NCI-H2227 (cell line): ENCODE results near the gene SLC9A3.
A peak's percentile ranks its signal among the peaks of the same experiment; 100 is the strongest.
"Not testable (repeated sequence)": the region's sequence is repeated elsewhere in the genome, so short reads cannot be mapped to it uniquely, and the experiment has no call there.

Experiments used
- DNase-seq: peaks from one replicate; lab custom pipeline; 2025; ENCODE audit not compliant: unreplicated experiment; lab: John Stamatoyannopoulos, UW

The SLC9A3 gene

DNA sequence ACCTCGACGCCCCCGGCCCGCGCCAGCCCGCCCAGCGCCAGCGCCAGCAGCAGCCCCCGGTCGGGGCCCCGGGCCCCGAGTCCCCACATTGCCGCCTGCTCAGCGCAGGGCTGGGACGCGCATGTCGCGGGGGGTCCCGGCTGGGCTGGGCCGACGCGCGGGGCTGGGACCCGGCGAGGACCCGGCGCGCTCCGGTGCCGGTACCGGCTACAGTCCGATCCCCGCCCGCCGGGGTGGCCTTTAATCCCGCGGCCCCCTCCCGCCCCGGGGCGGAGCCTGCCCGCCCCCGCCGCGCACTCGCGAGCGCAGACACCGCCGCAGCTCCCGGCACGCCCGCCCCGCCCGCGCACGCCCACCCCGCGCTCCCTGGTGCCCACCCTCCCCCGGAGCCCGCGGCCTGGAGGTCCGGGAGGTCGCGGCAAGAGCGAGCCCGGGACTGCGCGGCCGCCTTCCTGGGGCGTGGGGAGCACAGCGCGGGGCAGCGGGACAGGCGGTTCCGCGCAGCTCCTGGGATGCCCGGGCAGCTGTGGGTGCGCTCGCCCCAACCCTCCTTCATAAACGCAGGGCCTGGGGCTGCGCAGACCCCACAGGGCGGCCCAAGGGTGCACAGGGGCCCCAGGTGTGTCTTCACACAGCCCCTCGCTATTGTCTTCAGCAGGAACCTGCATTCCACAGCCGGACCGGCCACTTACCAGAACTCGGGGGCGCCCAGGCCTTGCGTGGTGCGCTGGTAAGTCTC lies at the start of gene SLC9A3:
SLC9A3 (minus strand) TSS at position 216 of the 739 bp plus-strand sequence.
- no peak for DNase-seq

DNA sequence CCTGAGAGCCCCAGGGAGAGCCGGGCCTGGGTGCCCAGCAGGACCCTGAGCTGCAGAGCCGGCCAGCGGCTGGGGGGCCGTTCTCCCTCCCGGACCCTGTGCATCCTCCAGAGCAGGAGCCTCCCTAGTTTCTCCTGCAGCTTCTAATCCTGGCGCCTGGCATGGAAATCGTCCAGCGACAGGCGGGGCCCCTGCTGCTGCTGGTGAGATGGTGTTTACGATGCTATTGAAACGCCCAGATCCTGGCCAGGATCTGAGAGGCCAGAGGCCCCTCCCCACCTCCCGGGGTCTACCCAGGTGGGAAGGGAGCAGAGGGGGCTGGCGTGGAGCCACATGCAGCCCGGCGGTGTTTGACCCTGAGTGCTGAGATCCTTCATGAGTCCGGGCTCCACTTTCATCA lies 49.7 kb upstream of the SLC9A3 start:
- peak; percentile 43 for DNase-seq

DNA sequence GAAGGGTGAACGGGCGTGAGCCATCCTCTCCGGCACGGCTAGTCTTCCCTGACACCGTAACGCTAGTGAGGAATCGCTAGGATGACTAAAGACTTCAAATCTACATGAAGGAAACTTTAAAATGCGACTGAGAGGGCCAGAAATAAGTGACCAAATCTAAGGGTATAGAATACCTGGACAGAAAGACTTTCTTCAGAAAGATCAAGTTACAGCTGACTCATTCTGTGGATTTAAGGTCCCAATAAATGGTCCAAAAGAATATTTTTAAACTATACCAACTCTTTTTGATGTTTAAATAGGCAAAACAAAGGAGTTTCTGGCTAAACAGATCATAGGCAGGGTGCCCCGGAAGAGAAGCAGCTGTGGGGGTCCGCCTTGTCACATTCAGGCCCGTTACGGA lies 49.0 kb upstream of the SLC9A3 start:
- no peak for DNase-seq

DNA sequence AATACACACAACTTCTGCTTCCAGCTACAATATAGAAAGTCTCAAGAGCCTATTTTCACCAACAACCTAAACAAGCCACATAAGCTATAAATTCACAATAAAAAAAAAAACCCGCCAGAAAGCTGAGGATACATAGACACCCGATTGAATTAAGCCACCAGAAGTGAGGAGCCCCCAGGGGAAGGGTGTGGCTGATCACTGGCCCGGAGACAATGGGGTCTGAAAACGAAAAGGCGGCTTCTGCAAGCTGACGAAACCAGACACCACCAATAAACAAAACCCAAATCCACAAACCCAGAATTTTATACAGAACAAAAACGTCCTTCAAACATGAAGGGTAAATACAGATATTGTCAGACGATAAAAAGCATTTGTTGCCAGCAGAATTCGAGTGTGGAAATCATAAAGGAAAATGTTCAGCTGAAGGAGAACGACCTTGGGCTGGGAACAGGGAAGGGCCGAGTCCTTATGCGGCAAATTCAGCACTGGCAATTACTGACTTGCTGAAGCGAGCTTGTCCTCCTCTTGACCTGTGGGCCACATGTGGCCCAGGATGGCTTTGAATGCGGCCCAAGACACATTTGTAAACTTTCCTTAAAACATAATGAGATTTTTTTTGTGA lies 48.3 kb upstream of the SLC9A3 start:
- no peak for DNase-seq

DNA sequence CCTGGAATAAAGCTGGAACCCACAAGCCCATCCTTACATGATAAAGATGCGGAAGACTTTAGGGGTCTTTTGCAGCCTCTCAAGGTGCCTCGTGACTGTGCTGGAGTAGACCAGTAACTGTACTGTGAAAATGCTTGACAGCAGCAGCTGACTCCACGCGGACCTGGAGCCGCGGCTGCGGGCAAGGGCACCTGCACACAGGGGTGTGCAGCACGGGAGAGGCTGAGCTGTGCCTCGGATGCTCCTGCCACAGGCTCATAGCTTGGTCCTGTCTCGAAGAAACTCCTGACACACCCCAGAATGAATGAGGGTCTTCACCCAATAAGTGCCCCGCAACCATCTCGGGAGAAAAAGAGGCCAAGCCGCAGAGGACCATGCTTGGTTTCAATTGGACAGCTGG lies 47.5 kb upstream of the SLC9A3 start:
- no peak for DNase-seq

DNA sequence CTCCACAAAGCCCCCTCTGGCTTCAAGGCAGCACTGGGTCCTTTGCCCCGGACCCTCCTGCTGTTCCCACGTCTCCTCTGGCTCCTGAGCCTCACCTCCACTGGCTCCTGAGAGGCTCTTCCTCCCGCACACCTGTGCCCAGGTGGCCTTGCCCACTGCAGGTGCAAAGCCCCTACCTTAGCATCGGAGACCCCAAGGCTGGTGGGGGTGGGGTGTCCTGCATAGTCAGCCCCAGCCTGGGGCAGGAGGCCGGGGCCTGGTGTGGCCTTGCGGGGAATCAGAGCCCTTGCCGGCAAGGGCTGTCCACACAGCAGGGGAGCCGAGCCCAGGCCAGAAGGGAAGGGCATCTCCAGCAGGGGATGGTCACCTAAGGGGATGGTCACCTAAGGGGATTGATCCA lies 46.6 kb upstream of the SLC9A3 start:
- no peak for DNase-seq

DNA sequence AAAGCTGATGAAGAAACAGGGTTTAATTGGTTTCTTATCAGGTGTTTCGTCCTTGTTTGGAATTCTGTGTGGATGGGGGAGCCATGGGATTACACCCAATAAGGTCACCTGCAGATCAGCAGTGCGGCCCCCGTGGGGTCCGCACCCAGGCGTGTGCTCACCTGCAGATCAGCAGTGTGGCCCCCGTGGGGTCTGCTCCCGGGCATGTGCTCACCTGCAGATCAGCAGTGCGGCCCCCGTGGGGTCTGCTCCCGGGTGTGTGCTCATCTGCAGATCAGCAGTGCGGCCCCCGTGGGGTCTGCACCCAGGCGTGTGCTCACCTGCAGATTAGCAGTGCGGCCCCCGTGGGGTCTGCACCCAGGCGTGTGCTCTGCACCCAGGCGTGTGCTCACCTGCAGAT lies 46.2 kb upstream of the SLC9A3 start:
- DNase-seq = no peak

DNA sequence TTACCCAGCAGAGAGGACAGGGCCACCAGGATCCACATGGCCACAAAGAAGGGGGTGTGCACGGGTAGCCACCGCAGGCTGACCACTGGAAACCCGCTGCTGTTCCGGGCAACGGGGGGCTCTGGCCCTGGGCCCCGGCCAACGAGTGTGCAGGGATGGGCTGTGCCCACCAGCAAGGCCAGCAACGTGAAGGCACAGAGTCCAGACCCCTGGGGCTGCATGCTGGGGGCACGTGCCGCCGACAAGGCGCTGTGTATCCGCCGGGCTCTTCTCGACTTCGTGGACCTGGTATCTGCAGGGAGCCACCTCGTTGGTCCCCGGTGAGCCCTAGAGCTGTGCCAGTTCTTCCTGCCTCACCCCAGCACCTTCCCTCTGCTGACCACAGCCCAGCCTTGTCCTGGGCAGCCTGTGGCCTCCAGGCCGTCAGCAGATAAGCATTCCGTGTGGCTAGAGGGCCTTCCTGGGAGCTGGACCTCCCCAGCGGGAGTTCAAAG lies 45.7 kb upstream of the SLC9A3 start:
- no peak for DNase-seq

DNA sequence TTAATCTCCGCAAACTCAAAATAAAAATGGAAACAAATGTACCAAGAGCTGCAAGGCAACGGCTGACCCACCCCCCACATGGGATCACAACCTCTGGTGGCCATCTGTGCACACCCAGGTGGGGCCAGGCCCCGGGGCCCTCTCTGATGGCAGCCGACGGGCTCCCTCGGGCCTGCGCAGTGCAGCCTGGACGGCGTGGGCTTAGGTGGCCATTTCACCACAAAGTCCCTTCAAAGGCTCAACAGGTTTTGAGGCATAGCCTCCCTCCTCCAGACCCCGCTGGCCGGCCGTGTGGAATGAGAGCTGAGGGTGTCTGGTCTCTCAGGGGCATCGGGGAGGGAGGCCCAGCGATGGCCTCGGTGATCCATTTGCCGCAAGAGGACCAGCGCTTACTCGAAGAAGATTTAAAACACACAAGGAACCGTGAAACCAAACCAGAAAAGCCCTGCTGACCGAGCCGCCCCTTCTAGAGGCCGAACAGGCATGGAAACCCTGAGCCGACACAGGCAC lies 45.2 kb upstream of the SLC9A3 start:
- no peak for DNase-seq

DNA sequence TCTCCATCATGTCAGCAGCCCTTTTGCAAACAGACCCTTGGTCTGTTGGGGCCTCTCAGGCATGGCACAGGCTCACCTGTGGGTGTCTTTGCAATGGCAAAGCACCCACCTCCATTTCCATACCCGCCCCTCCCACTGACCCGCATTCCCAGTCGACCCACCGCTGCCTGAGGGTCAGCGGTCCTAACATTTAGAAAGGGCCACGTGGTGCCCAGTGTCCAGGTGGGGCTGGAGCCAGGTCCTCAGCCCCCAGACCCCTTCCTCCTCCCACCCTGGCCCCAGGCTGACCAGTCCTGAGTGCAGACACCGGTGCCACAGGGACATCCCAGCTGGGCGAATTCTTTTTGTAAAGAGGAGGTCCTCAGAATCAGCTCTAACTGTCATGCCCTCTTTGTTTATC lies 44.6 kb upstream of the SLC9A3 start:
- no peak for DNase-seq

DNA sequence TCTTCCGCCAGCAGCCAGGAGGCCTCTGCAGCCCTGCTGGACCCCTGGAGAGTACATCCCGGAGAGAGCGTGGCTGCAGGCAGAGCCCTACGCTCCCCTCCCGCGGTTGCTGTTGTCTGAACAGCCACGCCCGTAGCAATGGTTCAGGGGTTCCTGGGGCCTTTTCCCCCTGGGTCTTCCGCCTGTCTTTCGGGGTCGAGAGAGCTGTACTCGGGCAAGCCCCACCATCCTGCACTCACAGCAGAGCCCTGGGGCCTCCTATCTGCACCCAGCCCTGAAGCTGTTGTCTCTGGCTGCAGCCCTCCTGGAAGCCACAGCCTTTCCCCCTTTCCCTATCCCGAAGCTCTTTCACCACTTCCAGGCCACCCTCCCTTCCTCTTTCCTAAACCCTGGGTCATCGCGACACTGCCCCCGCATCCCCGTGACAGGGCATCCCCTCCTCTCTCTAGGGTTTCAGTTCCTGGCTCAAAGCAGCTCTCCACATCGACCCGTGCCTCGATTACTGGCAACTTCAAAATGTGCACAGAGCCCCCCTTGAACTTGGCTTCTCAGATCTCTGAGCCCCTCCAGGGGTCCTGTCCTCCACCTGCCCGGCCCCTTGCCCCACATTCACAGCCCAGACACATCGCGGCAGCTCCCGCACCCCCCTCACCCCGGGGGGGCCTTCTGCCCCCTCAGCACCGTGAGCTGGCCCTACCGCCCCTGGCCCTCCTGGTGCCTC lies 44.0 kb upstream of the SLC9A3 start:
- no peak for DNase-seq

DNA sequence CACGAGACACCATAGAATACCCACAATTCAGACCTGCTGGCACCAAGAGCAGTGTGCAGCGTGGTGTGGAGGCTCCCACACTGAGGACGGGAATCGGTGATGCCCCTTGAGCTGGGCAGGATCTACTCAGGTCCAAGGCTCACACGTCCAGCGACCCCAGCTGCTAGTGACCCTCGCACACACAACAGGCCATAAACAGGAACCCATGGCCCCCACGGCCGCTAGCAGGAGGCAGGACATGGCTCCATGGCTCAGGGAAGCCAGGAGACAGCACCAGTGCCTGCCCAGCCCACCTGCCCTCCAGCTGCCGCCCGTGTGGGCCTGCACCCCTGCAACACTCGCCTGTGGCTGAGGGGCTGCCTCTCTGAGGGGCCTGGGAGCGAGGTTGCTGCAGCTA lies 43.4 kb upstream of the SLC9A3 start:
- DNase-seq = no peak

DNA sequence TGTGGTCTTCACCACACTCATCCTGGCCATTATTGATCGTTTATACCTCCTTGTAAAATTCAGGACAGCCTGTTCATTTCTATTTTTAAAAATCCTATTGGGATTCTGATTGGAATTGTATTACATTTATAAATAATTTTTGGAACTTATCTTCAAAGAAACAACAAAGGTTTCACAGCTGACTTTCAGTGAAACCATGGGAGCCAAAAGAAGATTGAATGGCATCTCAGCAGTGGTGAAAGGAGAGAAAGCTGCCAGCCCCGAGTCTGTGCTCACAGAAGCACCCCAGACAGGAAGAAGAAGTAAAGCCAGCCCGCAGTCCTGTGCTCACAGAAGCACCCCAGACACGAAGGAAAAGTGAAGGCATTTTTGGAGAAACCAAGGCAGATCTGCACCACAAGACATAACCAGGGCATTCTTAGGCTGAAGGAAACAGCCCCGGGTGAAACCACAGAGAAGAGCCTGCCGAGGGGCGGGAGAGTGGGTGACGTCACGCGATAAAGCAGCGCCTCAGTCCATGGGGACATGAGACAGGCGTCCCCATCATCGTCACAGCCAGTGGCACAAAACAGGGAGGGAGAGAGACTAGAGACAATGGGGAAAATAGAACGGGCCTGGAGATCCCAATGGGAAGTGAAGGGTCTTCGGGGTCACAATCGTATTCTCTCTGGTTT lies 42.5 kb upstream of the SLC9A3 start:
- DNase-seq = no peak

DNA sequence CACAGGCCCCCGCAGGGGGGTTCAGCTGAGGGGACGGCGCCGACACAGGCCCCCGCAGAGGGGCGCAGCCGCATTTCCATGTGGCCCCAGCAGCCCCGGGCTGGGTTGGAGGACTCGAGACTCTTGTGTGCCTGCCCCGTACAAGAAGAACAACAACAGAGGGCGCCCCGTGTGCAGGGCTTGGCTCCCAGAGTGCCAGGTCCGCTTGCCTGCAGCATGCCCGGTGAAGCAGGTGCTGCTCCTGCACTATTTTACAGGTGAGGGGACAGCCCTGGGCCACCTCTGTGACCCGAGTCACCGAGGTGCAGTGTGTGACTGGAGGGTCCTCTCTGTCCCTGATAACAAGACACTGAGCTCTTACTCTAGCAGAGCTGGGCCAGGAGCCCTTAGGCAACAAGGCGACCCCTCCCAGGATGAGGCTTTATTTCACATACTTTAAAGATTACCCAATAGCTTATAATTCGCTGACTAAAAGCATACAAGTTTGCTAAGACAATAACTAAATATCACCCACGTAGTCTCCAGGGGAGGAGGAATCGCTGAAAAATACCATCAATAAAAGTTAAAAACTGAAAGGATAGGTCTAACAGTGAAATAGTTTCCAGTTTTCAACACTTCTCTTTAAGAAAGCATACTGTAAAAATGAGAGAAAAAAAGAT lies 41.7 kb upstream of the SLC9A3 start:
- no peak for DNase-seq

DNA sequence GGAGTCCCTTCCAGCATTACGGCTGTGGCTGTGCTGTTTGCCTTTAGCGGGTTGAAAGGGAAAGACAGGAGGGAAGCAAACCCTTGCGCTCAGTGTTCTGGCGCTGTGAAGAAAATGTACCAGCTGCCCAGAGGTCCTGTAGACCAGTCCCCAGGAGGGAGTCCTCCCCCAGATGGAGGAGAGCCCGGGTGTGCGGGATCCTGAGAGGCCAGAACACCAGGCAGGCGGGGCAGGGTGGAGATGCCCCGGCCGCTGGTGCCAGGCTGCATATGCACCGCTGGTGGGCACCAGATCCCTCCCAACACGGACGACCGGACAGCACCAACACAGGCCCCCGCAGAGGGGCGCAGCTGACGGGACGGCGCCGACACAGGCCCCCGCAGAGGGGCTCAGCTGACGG lies 37.2 kb upstream of the SLC9A3 start:
- no peak for DNase-seq

DNA sequence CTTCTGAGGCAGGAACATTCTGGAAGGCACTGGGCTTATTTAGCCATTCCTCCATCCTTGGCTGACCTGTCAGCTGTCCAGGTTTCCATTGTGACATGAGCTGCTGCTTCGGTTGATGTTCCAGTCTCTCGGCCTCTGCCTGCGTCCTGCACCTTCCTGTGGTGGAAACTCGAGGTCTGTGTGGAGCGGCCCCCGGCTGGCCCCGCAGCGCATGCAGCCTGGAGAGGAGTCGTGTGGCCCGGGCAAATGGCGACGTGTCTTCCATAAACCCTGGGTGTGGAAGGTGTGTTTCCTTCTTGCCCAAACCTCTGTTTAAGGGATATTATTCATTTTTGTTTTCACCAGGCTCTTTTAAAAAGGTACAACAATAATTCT lies 36.5 kb upstream of the SLC9A3 start:
- DNase-seq = no peak

DNA sequence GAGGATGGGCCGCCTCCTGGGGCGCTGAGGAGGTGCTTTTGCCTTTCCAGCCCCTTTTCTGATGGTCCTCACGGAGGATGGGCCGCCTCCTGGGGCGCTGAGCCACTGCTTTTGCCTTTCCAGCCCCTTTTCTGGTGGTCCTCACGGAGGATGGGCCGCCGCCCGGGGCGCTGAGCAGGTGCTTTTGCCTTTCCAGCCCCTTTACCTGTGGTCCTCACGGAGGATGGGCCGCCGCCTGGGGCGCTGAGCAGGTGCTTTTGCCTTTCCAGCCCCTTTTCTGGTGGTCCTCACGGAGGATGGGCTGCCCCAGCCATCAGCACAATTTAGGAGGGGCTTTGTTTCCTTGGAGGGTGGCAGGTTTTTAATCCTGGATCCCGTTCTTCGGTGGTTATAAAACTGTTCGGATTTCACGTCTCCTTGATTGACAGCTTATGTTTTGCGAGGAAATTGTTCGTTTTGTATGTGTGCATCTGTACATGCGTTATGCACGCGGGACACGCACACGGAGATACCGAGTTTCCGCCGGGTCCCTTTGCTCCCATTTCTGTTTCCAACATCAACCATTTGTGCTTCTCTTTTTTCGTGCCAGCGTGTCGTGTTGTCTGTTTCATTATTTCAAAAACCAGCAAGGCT lies 34.7 kb upstream of the SLC9A3 start:
- no peak for DNase-seq

DNA sequence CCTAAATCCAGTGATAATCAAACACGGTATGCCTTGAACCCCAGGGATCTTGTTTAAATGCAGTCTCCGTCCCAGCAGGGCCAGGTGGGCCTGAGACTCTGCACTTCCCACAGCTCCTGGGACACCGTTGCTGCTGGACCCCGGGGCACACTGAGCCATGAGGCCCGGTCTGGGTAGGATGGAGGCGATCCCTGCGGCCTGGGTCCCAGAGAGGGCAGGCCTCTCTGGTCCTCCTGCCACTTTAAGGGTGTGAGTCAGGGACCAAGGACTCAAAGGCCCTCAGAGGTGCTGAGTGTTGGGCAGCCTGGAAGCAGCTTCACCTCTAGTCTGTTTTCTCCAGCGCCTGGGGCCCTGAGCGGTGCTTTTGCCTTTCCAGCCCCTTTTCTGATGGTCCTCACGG lies 34.1 kb upstream of the SLC9A3 start:
- DNase-seq = no peak

DNA sequence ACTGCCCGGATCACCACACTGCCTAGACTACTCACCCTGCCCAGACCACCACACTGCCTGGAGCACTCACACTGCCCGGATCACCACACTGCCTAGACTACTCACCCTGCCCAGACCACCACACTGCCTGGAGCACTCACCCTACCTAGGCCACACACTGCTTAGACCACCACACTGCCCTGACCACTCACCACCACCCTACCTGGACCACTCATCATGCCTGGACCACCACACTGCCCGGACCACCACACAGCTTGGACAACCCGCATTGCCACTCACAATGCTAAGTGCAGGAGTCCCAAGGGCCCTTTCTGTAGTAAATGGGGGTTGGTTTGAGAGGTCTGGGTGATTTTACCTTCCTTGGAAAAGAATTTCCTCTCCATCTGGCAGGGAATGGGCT lies 33.7 kb upstream of the SLC9A3 start:
- DNase-seq = not testable (repeated sequence)

DNA sequence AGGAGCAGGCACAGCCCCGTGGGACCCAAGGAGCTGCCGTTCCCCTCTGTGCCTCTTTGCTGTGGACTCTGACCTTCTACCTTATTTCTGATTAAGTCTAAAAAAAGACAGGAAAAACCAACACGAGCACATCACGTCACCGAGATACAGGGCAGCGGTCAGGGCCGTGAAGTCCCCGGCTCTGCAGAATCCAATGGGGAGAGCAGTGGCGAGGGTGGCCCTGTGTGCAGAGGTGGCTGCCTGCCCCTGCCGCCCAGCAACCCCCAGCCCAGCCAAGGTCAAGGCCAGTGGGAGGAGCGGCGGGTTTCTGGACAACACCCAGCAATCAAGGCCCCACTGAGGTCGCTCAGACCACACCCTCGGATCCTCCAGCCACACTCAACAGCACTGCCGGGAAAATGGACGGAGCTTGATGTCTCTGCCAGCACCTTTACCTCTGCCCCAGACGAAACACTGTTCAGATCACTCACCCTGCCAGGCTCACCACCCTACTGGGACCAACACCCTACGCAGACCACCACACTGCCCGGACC lies 32.7 kb upstream of the SLC9A3 start:
- DNase-seq = no peak
